HG03097 (cell line): ENCODE results near the gene MYOM1.
"Not testable (repeated sequence)": the region's sequence is repeated elsewhere in the genome, so short reads cannot be mapped to it uniquely, and the experiment has no call there.

Experiments
- ATAC-seq: cut with Tn5 transposase; IDR thresholded peaks from one replicate; pipeline ENCODE4 v1.9.1; 2021; ENCODE audit not compliant: unreplicated experiment, low FRiP score

The MYOM1 gene

DNA sequence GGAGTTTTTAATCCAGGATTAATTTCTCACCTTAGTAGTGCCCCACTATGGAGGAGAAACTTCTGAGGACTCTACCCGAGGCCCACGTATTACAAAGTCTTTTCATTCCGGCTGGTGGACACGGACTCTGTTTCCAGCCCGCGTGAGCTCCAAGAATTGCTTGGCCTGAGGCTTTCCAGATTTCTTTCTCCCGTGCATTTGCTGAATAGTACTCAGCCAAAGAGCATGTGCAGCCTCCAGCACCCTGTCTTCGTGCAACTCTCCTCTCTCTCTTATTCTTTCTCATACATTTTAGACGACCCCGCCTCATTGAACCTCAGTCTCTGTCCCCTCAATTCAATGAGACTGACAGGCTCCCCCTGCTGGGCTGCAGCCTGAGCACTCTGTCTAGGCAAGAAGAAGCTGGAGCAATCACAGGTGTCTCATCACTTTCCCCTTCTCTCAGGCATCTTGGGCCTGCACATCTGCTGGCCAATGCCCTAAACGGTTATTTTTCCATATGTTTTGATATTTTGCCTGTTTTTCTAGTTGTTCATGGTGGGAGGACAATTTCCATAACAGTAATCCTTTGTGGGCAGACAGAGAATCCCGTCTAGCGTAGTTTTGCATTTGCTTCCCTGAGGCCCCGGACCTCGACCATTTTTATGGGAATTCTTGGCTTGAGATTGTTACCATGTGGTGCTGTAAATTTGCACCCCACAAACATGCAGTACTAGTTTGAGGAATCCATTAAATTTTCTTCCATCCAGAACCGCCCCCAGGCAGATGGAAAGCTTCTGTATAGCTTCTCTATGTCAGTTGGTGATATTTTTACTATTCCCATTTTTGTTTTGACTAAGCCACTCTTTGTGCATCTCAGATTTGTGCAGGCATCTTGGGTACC is 156.7 kb downstream of the MYOM1 start:
- ATAC-seq, result no peak

DNA sequence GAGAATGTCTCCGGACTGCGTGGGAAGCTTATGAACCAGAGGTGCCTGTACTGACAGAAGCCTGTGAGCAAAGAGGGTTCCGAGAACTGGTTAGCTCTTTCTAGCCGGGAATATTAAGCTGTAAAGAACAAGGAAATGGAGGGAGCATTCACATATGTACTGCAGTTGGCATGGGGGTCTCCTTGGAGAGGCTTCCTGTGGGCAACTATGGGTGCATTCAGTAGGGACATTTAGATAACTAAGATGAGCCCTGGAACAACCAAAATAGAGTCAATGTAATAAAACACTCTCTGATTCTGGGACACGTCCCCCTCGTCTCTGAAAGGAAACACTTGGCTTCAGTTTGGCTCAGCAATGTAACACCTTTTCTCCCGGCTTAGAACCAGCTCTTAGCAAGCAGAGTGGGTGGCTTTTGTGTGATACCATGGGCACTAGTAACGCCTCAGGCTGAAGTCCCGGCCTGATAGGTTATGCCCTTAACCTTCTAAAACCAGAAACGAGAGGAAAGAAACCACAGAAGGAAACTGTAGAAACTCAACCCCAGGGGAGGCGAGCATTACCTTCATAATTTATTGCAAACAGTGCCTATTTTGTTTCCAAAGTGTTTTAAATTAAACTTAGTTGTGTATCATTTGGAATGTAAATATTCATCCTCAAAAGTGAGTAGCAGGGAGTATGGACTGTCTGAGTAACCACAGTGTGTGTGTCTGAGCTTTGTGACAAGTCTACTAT is 158.0 kb downstream of the MYOM1 start:
- no peak for ATAC-seq

DNA sequence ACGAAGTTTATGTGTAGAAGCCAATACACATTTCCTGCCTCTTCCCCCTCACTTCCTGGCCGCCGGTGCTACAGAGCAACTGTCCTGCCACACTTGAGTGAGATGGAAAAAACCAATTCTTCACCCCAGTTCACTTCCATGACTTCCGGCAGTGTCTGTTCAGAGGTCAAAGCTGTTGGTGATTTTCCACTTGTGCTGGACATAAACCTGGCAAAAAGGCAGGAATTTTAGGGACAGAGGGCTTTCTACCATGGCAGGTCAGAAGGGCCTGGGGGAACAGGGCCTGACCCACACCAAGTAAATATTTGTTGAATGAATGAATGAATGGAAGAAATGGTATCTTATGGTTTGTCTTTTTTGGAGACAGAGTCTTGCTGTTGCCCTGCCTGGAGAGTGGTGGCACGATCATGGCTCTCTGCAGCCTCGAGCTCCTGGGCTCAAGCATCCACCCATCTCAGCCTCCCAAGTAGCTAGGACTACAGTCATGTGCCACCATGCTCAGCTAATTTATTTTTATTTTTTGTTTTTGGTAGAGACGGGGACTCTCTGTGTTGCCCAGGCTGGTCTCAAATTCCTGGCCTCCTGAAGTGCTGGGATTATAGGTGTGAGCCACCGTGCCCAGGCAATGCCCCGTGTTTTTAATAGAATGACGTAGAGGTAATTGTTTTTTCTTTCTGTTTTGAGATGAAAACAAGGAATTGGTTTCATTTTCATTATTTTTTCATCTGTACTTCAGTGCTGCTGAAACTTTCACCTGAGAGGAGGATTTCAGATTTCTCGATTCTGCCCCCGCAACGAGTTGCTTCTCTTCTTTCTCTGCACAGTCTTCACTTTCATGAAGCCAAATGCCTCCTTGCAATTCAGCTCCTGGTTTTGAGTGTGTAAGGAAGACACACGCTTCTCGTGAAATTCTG is 158.8 kb downstream of the MYOM1 start:
- no peak for ATAC-seq

DNA sequence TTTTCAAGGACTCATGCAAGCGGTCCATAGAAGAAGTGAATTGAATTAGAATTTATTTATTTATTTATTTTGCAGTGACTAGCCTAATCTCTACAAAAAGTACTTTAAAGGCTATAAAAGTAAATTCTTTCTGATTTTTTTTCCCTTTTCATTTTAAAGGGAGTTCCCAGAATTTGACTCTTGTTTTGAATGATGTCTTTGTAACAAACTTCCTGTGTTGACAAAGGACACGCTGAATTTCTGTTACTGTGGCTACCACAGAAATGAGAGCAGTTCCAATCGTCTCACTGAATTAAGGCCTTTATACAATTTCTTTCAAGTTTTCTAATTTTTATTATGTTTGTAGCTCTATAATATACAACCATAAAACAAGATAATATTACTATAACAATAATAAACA is 160.5 kb downstream of the MYOM1 start:
- ATAC-seq, result no peak

DNA sequence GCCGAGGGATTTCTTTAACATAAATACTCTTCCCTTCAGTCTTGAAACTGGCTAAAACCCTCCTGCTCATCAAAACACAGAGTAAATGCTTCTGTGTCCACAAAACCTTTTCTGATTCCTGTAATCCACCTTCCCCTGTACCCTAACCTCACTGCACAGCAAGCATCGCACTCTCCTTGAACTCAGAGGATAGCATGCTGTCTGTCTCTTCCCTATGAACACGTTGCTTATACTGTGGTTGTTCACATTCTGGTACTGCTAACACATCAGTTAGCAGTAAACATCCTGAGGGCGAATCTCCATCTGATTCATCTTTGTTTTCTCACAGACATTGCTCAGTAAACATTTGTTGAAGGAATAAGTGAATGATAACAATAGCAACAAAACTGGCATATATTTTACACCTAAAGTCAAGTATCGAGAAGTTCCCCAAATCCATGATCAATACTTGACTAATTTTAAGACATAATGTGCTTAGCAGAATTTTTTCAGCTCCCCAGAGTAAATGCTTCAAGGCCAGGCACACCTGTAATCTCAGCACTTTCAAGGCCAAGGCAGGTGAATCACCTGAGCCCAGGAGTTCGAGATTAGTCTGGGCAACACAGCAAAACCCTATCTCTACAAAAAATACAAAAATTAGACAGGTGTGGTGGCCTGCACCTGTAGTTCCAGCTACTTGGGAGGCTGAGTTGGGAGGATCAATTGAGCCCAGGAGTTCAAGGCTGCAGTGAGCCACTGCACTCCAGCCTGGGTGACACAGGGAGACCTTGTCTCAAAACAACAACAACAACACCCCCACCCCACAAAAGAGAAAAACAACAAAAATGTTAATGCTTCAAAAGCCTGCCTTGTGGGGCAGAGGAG is 161.2 kb downstream of the MYOM1 start:
- no peak for ATAC-seq

DNA sequence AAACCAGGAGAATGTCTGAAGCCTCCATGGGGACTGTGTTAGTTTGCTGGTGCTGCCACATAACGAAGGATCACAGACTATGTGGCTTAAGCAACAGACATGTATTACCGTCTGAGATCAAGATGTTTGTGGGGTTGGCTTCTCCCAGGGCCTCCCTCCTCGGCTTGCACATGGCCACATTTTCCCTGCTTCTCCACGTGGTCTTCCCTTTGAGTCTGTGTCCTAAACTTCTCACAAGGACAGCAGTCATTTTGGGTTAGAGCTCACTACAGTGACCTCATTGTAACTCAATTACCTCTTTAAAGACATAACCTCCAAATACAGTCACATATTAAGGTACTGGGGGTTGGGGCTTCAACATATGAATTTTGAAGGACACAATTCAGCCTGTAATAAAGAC is 162.2 kb downstream of the MYOM1 start:
- no peak for ATAC-seq

DNA sequence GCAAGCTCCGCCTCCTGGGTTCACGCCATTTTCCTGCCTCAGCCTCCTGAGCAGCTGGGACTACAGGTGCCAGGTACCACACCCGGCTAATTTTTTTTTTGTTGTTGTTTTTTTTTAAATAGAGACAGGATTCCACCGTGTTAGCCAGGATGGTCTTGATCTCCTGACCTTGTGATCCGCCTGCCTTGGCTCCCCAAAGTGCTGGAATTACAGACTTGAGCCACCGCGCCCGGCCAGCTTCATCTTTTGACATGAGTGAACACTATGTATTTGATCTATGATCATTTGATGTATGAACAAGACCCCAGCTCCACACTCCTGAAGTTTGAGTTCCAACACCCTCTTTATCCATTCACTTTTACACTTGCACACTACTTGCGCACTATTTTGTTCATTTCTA is 163.5 kb downstream of the MYOM1 start:
- ATAC-seq, result no peak

DNA sequence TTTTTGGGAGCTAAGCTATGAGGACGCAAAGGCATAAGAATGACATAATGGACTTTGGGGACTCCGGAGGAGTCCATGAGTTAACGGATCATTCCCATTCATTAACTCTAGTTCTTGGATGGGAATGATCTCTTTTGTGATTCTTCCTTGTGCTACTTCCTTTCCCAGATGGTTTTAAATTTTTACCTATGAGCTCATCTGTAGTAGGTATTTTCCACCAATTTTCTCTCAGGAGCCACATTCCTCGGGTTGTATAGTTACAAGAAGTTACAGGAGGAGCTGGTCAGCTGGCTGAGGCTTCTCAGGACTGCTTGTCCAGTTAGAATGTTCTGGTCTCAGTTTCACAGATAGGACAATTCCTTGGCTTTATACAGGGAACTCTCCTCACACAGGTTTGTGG is 164.0 kb downstream of the MYOM1 start:
- no peak for ATAC-seq

DNA sequence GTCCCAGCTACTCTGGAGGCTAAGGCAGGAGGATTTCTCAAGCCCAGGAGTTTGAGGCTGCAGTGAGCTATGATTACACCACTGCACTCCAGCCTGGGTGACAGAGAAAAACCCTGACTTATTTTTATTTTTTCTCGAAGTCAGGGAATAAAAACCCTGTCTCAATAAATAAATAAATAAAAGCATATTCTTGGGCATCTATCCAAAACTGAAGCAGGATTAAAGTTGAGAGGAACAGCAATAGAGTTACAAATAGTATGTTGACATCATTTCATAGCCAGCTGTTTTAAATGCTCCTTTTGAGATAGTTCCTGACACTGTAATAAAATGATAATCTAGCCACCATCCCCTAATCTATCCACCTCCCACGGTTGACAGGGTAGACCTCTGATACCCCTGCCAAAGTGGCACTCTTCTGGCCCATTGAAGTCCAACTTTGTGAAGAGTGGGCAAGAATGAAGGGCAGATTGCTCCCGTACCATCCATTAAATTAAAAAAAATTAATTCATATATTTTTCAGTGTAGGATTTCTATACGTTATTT is 164.5 kb downstream of the MYOM1 start:
- ATAC-seq, result no peak

DNA sequence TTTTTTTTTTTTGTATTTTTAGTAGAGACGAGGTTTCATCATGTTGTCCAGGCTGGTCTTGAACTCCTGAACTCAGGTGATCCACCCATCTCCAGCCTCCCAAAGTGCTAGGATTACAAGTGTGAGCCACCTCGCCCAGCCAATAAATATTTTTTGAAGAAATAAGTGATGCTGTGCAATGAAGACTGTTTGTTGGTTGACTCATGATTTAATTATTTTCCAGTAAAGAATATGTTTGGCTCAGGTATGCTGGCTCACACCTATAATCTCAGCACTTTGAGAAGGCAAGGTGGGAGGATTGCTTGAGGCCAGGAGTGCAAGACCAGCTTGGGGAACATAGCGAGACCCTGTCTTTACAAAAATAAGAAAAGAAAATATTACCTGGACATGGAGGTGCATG is 165.0 kb downstream of the MYOM1 start:
- no peak for ATAC-seq

DNA sequence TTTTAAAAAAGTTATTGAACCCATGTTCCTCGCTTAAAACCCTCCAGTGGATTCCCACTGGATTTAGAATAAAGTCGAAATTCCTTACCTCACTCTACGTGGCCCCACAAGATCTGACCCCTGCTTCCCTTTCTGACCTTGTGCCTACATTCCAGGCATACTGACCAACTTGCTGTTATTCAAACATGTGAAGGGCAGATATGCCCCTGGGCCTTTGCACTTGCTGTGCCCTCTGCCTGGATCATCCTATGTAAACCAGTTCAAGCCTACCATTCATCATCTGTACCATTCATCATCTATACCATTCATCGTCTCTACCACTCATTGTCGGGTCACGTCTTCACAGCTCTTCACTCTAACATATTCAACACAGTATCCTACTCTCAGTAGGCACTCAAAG is 165.6 kb downstream of the MYOM1 start:
- no peak for ATAC-seq

DNA sequence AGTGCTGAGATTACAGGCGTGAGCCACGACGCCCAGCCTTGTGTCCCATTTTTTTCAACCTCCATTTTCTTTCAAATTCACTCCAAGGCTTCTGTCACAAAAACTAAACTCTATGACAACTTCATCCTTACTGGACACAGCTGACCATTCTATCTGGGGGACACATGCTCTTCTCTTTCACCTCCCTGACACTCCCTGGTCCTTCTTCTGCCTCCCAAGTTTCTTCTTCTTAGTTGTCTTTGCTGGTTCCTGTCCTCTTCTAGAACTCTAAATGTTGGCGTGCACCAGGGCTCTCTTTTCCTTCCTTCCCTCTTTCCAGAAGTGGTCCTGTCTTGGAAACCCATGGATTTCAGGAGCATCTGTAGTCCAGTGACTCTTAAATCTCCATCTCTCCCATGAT is 166.7 kb downstream of the MYOM1 start:
- no peak for ATAC-seq

DNA sequence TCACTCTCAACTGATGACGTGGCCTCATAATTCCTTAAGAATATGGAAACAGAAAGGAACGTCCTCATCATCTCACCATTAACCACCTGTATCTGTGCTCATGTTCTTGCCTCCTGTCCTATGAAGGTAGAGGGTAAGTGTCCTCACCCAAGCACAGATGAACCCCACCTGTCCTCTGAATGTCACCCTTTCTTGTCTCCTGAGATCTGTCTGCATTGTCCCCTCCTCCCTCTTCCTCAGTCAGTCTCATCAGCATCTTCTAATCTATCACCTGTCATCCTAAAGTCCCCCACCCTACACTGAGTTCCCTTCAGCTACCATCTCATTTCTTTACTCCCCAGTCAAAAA is 167.4 kb downstream of the MYOM1 start:
- no peak for ATAC-seq

DNA sequence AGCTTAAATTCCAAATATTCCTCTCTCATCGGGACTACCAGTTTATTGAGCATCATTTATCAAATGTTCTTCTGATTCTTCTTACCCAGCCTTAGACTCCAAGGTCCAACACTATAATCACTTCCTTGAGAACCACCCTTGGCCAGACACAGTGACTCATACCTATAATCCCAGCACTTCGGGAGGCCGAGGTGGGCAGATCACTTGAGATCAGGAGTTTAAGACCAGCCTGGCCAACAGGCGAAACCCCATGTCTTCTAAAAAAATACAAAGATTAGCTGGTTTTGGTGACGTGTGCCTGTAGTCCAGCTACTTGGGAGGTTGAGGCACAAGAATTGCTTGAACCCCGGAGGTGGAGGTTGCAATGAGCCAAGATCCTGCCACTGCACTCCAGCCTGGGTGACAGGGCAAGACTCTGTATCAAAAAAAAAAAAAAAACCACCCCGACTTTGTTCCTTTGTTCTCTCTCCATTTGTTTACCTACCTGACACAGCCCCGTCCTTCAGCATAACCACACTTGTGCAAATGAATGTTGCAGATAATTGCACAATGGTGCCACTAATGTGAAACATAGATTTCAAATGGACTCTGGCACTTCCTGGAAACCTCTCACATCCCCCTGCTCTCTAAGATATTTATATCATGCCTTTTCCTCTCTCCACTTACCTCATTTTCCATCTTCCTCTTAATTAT is 167.9 kb downstream of the MYOM1 start:
- ATAC-seq, result no peak

DNA sequence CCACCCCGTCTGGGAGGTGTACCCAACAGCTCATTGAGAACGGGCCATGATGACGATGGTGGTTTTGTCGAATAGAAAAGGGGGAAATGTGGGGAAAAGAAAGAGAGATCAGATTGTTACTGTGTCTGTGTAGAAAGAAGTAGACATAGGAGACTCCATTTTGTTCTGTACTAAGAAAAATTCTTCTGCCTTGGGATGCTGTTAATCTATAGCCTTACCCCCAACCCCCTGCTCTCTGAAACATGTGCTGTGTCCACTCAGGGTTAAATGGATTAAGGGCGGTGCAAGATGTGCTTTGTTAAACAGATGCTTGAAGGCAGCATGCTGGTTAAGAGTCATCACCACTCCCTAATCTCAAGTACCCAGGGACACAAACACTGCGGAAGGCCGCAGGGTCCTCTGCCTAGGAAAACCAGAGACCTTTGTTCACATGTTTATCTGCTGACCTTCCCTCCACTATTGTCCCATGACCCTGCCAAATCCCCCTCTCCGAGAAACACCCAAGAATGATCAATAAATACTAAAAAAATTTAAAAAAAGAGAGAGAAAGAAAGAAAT is 169.8 kb downstream of the MYOM1 start:
- not testable (repeated sequence) for ATAC-seq

DNA sequence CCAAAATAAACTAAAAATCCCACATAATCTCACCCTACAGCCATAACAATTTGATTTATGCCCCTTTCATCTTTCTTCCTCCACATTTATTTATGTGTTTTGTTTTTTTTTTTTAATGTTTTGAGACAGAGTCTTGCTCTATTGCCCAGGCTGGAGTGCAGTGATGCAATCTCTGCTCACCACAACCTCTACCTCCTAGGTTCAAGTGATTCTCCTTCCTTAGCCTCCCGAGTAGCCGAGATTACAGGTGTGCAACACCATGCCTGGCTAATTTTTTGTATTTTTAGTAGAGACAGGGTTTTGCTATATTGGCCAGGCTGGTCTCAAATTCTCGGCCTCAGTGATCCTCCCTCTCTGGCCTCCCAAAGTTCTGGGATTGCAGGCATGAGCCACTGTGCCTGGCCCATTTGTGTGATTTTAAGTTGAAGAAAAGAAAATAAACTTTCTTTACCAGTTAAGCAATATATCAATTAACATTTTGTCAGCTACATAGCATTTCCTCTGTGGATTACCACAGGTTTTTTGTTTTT is 170.9 kb downstream of the MYOM1 start:
- no peak for ATAC-seq

DNA sequence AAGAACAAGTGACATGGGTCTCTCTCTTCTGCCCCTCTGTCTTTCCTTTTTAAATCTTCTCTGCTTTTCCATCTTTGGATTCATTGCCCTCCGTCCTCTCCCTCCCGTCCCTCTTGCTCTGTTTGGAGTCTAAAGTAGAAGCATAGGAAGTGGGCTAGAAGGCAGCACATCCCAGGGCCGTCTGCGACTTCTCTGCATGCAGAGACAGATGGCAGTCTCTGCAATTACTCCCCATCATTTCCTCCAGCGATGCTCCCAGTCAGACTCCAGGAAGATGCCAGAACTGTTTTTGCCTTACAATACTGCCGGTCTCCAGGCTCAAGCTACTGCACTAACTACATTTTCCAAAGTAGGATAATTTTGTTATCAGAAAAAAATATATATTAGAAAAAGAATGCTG is 171.6 kb downstream of the MYOM1 start:
- no peak for ATAC-seq

DNA sequence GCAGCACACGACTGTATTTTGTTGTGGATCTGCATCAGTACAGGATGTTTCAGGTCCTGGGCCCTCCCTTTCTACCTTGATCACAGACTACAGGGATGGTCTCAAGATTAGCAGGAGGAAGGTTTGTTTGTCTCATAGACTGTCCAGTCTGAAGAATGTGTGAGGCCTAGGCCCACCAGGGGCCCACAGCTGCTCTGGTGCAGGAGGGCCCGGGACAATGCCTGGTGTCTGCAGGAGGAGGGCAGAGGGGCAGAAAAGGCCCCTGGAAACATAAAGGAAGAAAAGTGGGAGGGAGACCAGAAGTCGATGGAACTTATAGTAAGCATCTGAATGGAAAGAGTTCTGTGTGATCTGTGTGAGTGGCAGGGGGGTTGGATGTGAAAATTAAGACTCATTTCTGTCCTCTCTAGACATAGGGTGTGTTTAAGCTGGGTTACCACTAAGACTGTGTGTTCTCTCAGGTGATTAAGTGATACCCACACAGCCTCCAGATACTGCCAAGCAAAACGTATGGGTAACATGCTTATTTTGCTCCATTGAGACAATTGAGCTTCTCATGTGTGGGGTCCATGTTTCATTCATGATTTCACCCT is 173.5 kb downstream of the MYOM1 start:
- ATAC-seq, result no peak
